Gastrocnemius medialis (tissue), 4 donors: ENCODE data around the gene PERCC1.

Experiments
- CTCF ChIP-seq, 5 experiments: fragments of 450-650 bp in 3 of 5; fragments of 200-600 bp in 2 of 5; sonication (generic) in 2 of 5; IDR thresholded peaks in 4 of 5; conservative IDR thresholded peaks in 1 of 5; 1 replicate in 4 of 5; 2 replicates in 1 of 5; pipeline ENCODE4 v1.5.1; 2016 to 2019; ENCODE audit warnings: antibody characterized with exemption in 5 of 5, mild to moderate bottlenecking in 3 of 5, moderate library complexity in 3 of 5
- POLR2A ChIP-seq, 2 donors: fragments of 450-650 bp; IDR thresholded peaks; one replicate each; pipeline ENCODE4 v1.6.1; 2017; ENCODE audit warnings: antibody characterized with exemption in 2 of 2, mild to moderate bottlenecking in 2 of 2, moderate library complexity in 2 of 2

GRCh38 chr16:1451702-1452392, 21.0 kb downstream of the PERCC1 start:
- TF ChIP-seq POLR2A (IDR thresholded peaks at IDR 0.05) (no peak), CTCF (IDR thresholded peaks at IDR 0.05 in 4 of 5, conservative IDR thresholded peaks at IDR 0.05 in 1 of 5) (no peak)
